Fibroblast of lung (primary cell): Measurements from ENCODE around the gene HAT1. TPM values are rescaled to one million over a fixed set of nuclear protein-coding genes. Genes with fewer than 3 reads are reported as not detected.

ENCODE experiments used
- DNase-seq, 2 donors: peaks; one replicate each; pipeline versions ENCODE4 v3.0.0 to v3.0.0-alpha.2; 2010; ENCODE audit warnings: low read depth in 2 of 2
- H2AFZ ChIP-seq: 2 replicates; pipeline ENCODE4 v1.5.1; 2012; ENCODE audit warnings: low read length, control low read depth, inconsistent platforms
- H3K27ac ChIP-seq: 2 replicates; pipeline ENCODE4 v1.5.1; 2011; ENCODE audit warnings: low read length, control low read depth; ENCODE audit not compliant: insufficient read depth
- H3K27me3 ChIP-seq: 2 replicates; pipeline ENCODE4 v1.5.1; 2011; ENCODE audit warnings: mild to moderate bottlenecking, low read length; ENCODE audit not compliant: control insufficient read depth, insufficient read depth
- H3K36me3 ChIP-seq: 2 replicates; pipeline ENCODE4 v1.5.1; 2011; ENCODE audit warnings: low read length; ENCODE audit not compliant: control insufficient read depth, insufficient read depth
- H3K4me1 ChIP-seq: 2 replicates; pipeline ENCODE4 v1.5.1; 2011; ENCODE audit warnings: low read length; ENCODE audit not compliant: control insufficient read depth, insufficient read depth; ENCODE audit errors: extremely low read depth
- H3K4me2 ChIP-seq: 2 replicates; pipeline ENCODE4 v1.5.1; 2011; ENCODE audit warnings: low read length, control low read depth; ENCODE audit not compliant: insufficient read depth; ENCODE audit errors: extremely low read depth
- H3K4me3 ChIP-seq, 4 experiments: fragments of 200-600 bp in 1 of 4; sonication (generic) in 1 of 4; replicated peaks in 1 of 4; 2 replicates each; pipeline ENCODE4 v1.5.1; 2011 to 2016; ENCODE audit warnings: low read length in 4 of 4, low read depth in 3 of 4, mild to moderate bottlenecking in 3 of 4, control low read depth in 2 of 4, inconsistent platforms in 1 of 4, mixed read lengths in 1 of 4; ENCODE audit not compliant: insufficient read depth in 1 of 4; ENCODE audit errors: control extremely low read depth in 1 of 4
- H3K79me2 ChIP-seq: 2 replicates; pipeline ENCODE4 v1.5.1; 2012; ENCODE audit warnings: mild to moderate bottlenecking, low read length, inconsistent platforms; ENCODE audit not compliant: control insufficient read depth, insufficient read depth
- H3K9ac ChIP-seq: 2 replicates; pipeline ENCODE4 v1.5.1; 2011; ENCODE audit warnings: mild to moderate bottlenecking, low read length, control low read depth; ENCODE audit not compliant: insufficient read depth
- H3K9me3 ChIP-seq: 2 replicates; pipeline ENCODE4 v1.5.1; 2012; ENCODE audit warnings: low read depth, low read length; ENCODE audit not compliant: control insufficient read depth, insufficient read depth
- H4K20me1 ChIP-seq: 2 replicates; pipeline ENCODE4 v1.5.1; 2011; ENCODE audit warnings: low read length; ENCODE audit not compliant: control insufficient read depth, insufficient read depth; ENCODE audit errors: extremely low read depth
- CTCF ChIP-seq, 2 donors: IDR thresholded peaks in 1 of 2; conservative IDR thresholded peaks in 1 of 2; 1 replicate in 1 of 2; 2 replicates in 1 of 2; pipeline ENCODE4 v1.5.1; 2011 to 2012; ENCODE audit warnings: low read length in 2 of 2, control low read depth in 1 of 2, inconsistent platforms in 1 of 2, low read depth in 1 of 2, mild to moderate bottlenecking in 1 of 2
- EZH2 ChIP-seq: IDR thresholded peaks from 2 replicates; pipeline ENCODE4 v1.5.1; 2012; ENCODE audit warnings: low read length, control low read depth, mild to moderate bottlenecking; ENCODE audit errors: missing control alignments
- polyA plus RNA-seq, 2 donors: library from polyadenylated mRNA; depleted of rRNA in 1 of 2; stranded (reverse) in 1 of 2; unstranded in 1 of 2; fragments of >200 nt; gene quantifications; 2 replicates each; pipeline ENCODE4 v1.2.1, GENCODE V29; 2011 to 2012; ENCODE audit warnings: missing spikeins in 1 of 2
- total RNA-seq: library from RNA; depleted of rRNA; stranded (reverse); fragments of >200 nt; gene quantifications from 2 replicates; pipeline ENCODE4 v1.2.1, GENCODE V29; 2014

The HAT1 gene
- total and polyA plus RNA-seq, 2 donors (not counting 1 experiment from before 2014, with no cell fraction given), result 23.0 to 57.7 TPM

GRCh38 chr2:171958475-171958874 lies 36.2 kb downstream of the HAT1 start:
- Histone ChIP-seq H3K9me3 (no peaks in the 10 kb centered on the region), H3K36me3 (no peaks in the 10 kb centered on the region), H3K4me2 (peak overlapping the region; percentile 83), H3K27ac (peak overlapping the region; percentile 32), H3K9ac (no peak overlapping the region), H3K4me3 (no peak overlapping the region), H4K20me1 (no peaks in the 10 kb centered on the region), H2AFZ (no peak overlapping the region), H3K27me3 (no peaks in the 10 kb centered on the region), H3K79me2 (peaks cover 4% of the 10 kb centered on the region), H3K4me1 (peaks cover 20% of the 10 kb centered on the region)
- TF ChIP-seq CTCF (conservative IDR thresholded peaks at IDR 0.05 in 1 of 2, IDR thresholded peaks at IDR 0.05 in 1 of 2; ENCODE audit: low read depth in 1 of 2, low read length in 2 of 2) (no peak), EZH2 (no peak)
- peak; percentile 73 to 81 for DNase-seq

- Histone ChIP-seq H3K9me3 (no peaks in the 10 kb centered on the region), H3K36me3 (no peaks in the 10 kb centered on the region), H4K20me1 (no peaks in the 10 kb centered on the region), H3K79me2 (peaks cover 4% of the 10 kb centered on the region), H3K27me3 (no peaks in the 10 kb centered on the region), H2AFZ (no peak overlapping the region), H3K4me1 (peaks cover 15% of the 10 kb centered on the region), H3K4me2 (no peak overlapping the region), H3K4me3 (no peak overlapping the region), H3K27ac (no peak overlapping the region), H3K9ac (no peak overlapping the region)
- TF ChIP-seq EZH2 (no peak), CTCF (conservative IDR thresholded peaks at IDR 0.05 in 1 of 2, IDR thresholded peaks at IDR 0.05 in 1 of 2; ENCODE audit: low read depth in 1 of 2, low read length in 2 of 2) (no peak)
- DNase-seq, result no peak
Observed at GRCh38 chr2:171959998-171960397, 37.7 kb downstream of the HAT1 start.

GRCh38 chr2:171960570-171960969 lies 38.3 kb downstream of the HAT1 start:
- H3K4me3 ChIP-seq, result no peak overlapping the region
- no peak overlapping the region for H2AFZ ChIP-seq
- no peak overlapping the region for H3K4me2 ChIP-seq
- H3K9ac ChIP-seq, result no peak overlapping the region
- no peaks in the 10 kb centered on the region for H3K36me3 ChIP-seq
- no peak for TF ChIP-seq EZH2
- TF ChIP-seq CTCF (conservative IDR thresholded peaks at IDR 0.05 in 1 of 2, IDR thresholded peaks at IDR 0.05 in 1 of 2; ENCODE audit: low read depth in 1 of 2, low read length in 2 of 2), result no peak
- no peaks in the 10 kb centered on the region for H3K27me3 ChIP-seq
- H3K4me1 ChIP-seq, result peaks cover 13% of the 10 kb centered on the region
- DNase-seq, result no peak
- H3K9me3 ChIP-seq, result no peaks in the 10 kb centered on the region
- H3K79me2 ChIP-seq, result peaks cover 4% of the 10 kb centered on the region
- H4K20me1 ChIP-seq, result no peaks in the 10 kb centered on the region
- no peak overlapping the region for H3K27ac ChIP-seq
